Choroid plexus epithelial cell (primary cell): ENCODE measurements around the gene DPPA5.
"Not testable (repeated sequence)": the region's sequence is repeated elsewhere in the genome, so short reads cannot be mapped to it uniquely, and the experiment has no call there.

ENCODE experiments used
- DNase-seq: peaks from one replicate; pipeline ENCODE4 v3.0.0-alpha.2; 2010; ENCODE audit warnings: low read depth
- H3K4me3 ChIP-seq: 2 replicates; pipeline ENCODE4 v1.5.1; 2011; ENCODE audit warnings: low read depth, mild to moderate bottlenecking, control low read depth, low read length, moderate library complexity
- TF ChIP-seq, protein P1 (sequence below): conservative IDR thresholded peaks from 2 replicates; pipeline ENCODE4 v1.5.1; 2011; ENCODE audit warnings: low read depth, mild to moderate bottlenecking, control low read depth, inconsistent platforms, low read length, moderate library complexity

DPPA5 gene

DNA sequence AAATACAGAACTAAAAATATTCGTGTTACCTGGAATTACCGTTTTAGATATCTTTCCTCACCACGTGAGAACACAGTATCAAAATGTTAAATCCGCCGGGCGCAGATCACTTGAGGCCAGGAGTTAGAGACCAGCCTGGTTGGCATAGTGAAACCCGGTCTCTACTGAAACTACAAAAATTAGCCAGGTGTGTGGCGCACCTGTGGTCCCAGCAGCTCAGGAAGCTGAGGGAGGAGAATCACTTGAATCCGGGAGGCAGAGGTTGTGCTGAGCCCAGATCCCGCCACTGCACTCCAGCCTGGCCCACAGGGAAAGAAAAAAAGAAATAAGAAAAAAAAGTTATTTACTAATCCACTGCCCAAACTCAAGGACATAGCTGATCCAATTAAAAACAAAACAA lies 35.8 kb upstream of the DPPA5 start:
- DNase-seq = no peak
- H3K4me3 ChIP-seq = no peak overlapping the region
- TF ChIP-seq, protein P1, sequence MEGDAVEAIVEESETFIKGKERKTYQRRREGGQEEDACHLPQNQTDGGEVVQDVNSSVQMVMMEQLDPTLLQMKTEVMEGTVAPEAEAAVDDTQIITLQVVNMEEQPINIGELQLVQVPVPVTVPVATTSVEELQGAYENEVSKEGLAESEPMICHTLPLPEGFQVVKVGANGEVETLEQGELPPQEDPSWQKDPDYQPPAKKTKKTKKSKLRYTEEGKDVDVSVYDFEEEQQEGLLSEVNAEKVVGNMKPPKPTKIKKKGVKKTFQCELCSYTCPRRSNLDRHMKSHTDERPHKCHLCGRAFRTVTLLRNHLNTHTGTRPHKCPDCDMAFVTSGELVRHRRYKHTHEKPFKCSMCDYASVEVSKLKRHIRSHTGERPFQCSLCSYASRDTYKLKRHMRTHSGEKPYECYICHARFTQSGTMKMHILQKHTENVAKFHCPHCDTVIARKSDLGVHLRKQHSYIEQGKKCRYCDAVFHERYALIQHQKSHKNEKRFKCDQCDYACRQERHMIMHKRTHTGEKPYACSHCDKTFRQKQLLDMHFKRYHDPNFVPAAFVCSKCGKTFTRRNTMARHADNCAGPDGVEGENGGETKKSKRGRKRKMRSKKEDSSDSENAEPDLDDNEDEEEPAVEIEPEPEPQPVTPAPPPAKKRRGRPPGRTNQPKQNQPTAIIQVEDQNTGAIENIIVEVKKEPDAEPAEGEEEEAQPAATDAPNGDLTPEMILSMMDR = no peak

DNA sequence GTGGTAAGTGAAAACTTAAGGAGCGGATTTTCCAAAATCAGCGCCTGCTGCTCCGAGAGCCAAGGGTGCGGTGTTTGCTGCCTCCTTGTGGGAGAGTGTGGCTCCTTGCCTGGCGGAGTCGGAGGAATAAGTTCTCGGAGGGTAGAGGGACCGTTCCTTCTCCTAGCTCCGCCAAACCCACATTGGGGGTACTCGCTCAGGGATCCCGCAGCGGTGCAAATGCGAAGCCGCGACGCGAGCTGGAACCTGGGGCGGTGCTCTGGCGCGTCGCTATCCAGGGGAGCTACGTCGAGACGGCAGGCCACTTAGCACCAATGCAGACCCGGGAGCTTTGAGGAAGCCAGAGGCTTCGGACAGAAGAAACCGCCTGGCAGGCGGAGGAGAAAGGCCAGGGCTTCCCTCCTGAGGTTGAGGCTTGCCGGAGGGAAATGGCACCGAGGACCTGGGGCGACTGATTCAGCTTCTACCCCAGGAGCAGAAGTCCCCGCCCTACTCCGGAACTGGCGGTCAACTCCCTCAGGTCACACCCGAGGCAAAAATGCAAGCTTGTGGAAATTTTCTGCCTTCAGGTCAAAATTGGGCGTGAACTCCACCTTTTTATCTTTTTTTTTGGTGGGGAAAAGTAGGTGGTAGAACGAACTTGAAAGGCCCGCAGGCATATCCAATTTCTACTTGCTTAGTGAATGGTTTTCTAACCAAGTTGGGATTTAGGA lies 34.9 kb upstream of the DPPA5 start:
- peak overlapping the region; percentile 60 for H3K4me3 ChIP-seq
- DNase-seq = peak; percentile 67
- TF ChIP-seq, protein P1 = peak; percentile 89

DNA sequence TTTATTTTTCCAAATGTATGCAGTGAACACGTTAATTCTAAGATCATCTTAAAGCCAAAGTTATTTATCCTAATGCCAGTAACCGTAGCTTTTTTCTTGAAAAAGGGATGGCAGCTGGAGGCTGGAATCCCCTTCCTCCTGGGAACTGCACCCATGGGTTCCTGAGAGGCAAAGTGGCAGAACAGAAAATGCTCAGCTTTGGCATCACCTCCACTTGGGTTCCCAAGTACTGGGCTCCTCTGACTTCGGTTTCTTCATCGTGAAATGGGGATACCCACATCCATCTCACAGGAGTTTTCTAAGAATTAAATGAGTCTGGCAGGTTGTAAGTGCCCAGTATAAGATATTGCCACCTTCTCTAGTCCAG lies 34.3 kb upstream of the DPPA5 start:
- H3K4me3 ChIP-seq = peak overlapping the region; percentile 60
- TF ChIP-seq, protein P1 = no peak
- DNase-seq = no peak

DNA sequence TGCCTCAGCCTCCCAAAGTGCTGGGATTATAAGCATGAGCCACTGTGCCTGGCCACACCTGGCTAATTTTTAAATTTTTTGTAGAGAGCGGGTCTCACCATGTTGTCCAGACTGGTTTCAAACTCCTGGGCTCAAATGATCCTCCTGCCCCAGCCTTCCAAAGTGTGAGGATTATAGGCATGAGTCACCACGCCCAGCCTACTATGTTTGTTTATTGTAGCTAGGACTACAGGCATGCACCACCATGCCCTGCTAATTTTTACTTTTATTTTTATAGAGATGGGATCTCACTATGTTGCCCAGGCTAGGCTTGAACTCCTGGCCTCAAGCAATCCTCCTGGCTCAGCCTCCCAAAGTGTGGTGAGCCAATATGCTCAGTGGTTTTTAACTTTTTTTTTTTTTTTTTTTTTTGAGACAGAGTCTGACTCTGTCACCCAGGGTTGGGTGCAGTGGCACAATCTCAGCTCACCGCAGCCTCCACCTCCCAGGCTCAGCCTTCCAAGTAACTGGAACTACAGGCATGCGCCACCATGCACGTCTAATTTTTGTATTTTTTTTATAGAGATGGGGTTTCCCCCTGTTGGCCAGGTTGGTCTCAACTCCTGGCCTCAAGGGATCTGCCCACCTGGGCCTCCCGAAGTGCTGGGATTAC lies 28.5 kb upstream of the DPPA5 start:
- peak; percentile 9 for DNase-seq
- no peak overlapping the region for H3K4me3 ChIP-seq
- TF ChIP-seq, protein P1 = no peak

DNA sequence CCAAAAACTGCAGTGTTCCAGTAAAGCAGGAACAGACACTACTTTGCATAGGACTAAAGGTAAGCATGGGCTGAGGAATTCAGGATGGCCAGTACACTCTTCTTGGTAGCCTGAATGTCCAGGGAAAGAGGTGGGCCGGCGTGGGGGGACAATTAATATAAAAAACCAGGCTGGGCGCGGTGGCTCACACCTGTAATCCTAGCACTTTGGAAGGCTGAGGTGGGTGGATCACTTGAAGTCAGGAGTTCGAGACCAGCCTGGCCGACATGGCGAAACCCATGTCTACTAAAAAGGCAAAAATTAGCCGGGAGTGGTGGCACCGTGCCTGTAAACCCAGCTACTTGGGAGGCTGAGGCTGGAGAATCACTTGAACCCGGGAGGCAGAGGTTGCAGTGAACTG lies 27.5 kb upstream of the DPPA5 start:
- not testable (repeated sequence) for DNase-seq, H3K4me3 ChIP-seq

DNA sequence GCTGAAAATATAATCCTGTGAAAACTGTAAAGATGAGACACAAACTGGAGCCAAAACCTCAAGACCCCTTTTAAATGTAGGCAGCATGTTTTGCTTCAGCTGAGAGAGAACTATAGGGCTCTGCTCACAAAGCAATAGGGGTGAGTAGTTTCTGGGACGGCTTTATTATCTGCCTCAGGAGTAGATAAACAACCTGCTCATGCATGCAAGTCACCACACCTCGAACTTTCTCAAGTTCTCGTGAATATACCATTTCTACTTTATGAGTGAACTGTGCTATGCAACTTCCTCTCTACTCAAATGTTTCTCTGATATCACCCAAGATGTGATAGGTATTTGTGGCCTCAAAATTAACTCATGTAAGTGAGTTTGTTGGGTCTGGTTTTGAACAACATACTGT lies 23.1 kb upstream of the DPPA5 start:
- TF ChIP-seq, protein P1 = no peak
- no peak for DNase-seq
- no peak overlapping the region for H3K4me3 ChIP-seq

DNA sequence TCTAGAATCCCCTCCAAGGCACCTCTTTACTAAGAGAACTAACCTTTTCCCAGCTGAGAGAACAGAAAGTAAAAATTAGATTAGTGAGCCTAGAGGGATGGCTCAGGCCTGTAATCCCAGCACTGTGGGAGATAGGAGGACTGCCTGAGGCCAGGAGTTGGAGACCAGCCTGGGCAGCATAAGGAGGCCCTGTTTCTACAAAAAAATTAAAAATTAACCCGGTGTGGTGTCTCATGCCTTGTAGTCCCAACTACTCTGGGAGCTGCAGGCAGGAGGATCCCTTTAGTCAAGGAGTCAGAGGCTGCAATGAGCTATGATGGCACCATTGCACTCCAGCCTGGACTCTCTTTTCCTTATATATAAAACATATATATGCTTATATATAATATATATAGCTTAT lies 21.1 kb upstream of the DPPA5 start:
- TF ChIP-seq, protein P1 = no peak
- no peak for DNase-seq
- H3K4me3 ChIP-seq = no peak overlapping the region
